GM06990 (cell line): Measurements from ENCODE around the gene GCN1.

ENCODE experiments used
- DNase-seq: peaks from one replicate; pipeline ENCODE4 v3.0.0-alpha.2; 2011; ENCODE audit not compliant: insufficient read length; ENCODE audit errors: extremely low read depth
- H3K27me3 ChIP-seq: replicated peaks from 2 replicates; pipeline ENCODE4 v1.6.0; 2011; ENCODE audit warnings: low read length; ENCODE audit not compliant: control insufficient read depth, insufficient read depth
- H3K36me3 ChIP-seq: 2 replicates; pipeline ENCODE4 v1.5.1; 2011; ENCODE audit warnings: low read length; ENCODE audit not compliant: control insufficient read depth, insufficient read depth
- H3K4me3 ChIP-seq: replicated peaks from 2 replicates; pipeline ENCODE4 v1.5.1; 2011; ENCODE audit warnings: low read depth, mild to moderate bottlenecking, control low read depth, low read length
- TF ChIP-seq, protein P1 (sequence below): IDR thresholded peaks from 2 replicates; pipeline ENCODE4 v1.5.1; 2011; ENCODE audit warnings: low read length, control low read depth, mild to moderate bottlenecking, inconsistent platforms; ENCODE audit not compliant: insufficient read depth, poor library complexity, severe bottlenecking

The GCN1 gene

GRCh38 chr12:120091371-120092090, 103.0 kb downstream of the GCN1 start:
- Histone ChIP-seq H3K4me3 (no peak overlapping the region), H3K27me3 (no peaks in the 10 kb centered on the region), H3K36me3 (peaks cover 27% of the 10 kb centered on the region)
- TF ChIP-seq, protein P1, sequence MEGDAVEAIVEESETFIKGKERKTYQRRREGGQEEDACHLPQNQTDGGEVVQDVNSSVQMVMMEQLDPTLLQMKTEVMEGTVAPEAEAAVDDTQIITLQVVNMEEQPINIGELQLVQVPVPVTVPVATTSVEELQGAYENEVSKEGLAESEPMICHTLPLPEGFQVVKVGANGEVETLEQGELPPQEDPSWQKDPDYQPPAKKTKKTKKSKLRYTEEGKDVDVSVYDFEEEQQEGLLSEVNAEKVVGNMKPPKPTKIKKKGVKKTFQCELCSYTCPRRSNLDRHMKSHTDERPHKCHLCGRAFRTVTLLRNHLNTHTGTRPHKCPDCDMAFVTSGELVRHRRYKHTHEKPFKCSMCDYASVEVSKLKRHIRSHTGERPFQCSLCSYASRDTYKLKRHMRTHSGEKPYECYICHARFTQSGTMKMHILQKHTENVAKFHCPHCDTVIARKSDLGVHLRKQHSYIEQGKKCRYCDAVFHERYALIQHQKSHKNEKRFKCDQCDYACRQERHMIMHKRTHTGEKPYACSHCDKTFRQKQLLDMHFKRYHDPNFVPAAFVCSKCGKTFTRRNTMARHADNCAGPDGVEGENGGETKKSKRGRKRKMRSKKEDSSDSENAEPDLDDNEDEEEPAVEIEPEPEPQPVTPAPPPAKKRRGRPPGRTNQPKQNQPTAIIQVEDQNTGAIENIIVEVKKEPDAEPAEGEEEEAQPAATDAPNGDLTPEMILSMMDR = no peak
- no peak for DNase-seq

DNA sequence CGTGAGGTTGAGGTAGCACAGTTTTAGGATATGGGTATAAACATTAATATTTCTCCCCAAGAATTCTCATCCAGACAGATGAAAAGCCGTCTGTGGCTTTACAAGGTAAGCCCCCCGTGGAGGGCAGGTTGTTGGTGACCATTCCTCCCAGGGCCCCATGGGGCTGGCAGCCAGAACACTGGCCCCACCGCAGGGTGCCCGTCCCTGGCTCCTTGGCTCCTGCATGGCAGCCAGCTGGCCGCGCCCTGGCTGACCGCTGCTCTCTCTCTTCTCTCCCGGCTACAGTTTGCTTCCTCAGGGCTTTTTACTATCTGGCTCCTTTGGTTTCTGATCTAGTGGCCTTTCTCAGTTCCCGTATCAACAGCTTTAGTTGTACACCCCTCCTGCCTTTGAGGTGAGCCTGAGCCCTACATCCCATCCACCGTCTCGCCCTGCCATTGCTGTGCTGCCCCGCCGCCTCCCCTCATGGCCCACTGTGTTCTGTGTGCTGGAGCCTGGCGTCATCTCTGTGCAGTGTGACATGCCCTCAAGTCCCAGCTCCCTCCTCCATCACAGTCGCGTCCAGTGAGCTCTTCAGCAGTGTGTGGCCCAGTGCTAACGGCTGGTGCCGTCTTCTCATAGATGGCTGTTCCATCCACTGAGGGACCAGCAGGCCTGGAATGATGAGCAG, 103.8 kb downstream of the GCN1 start:
- Histone ChIP-seq H3K4me3 (no peak overlapping the region), H3K27me3 (no peaks in the 10 kb centered on the region), H3K36me3 (peaks cover 20% of the 10 kb centered on the region)
- TF ChIP-seq, protein P1 = no peak
- no peak for DNase-seq

GRCh38 chr12:120090206-120090605, 104.3 kb downstream of the GCN1 start:
- TF ChIP-seq, protein P1 = no peak
- Histone ChIP-seq H3K4me3 (no peak overlapping the region), H3K36me3 (peaks cover 17% of the 10 kb centered on the region), H3K27me3 (no peaks in the 10 kb centered on the region)
- no peak for DNase-seq

- H3K36me3 ChIP-seq = peaks cover 16% of the 10 kb centered on the region
- DNase-seq = no peak
- H3K4me3 ChIP-seq = no peak overlapping the region
- no peaks in the 10 kb centered on the region for H3K27me3 ChIP-seq
- TF ChIP-seq, protein P1 = no peak
Observed at GRCh38 chr12:120089796-120090195, 104.7 kb downstream of the GCN1 start.

DNA sequence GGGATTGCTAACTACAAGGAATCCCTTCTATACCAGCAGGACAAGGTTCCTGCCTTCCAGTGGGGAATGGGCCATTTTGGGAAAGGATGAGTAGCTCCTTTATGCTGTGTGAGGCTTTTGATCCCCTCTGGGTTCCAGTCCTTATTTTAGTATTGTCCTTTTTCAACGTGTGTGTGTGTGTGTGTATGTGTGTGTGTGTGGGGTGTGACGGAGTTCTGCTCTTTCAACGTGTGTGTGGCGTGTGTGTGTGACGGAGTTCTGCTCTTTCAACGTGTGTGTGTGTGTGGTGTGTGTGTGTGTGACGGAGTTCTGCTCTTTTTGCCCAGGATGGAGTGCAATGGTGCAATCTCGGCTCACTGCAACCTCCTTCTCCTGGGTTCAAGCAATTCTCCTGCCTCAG, 105.4 kb downstream of the GCN1 start:
- Histone ChIP-seq H3K4me3 (no peak overlapping the region), H3K36me3 (peaks cover 12% of the 10 kb centered on the region), H3K27me3 (no peaks in the 10 kb centered on the region)
- TF ChIP-seq, protein P1 = no peak
- DNase-seq = no peak
